ENCODE results near the gene ROR2.
"Not testable (repeated sequence)": the region's sequence is repeated elsewhere in the genome, so short reads cannot be mapped to it uniquely, and the experiment has no call there.

ROR2 gene

GRCh38 chr9:91558395-91558794 is 391.6 kb downstream of the ROR2 start:
- in situ Hi-C loops (cut with HindIII; ENCODE audit: low sequenced_read_pairs) = no loop called here

GRCh38 chr9:91557327-91557726 is 392.7 kb downstream of the ROR2 start:
- in situ Hi-C loops (cut with HindIII; ENCODE audit: low sequenced_read_pairs) = no loop called here

GRCh38 chr9:91555132-91555531 is 394.9 kb downstream of the ROR2 start:
- in situ Hi-C loops (cut with HindIII; ENCODE audit: low sequenced_read_pairs) = no loop called here

- in situ Hi-C loops (cut with HindIII; ENCODE audit: low sequenced_read_pairs) = no loop called here
Measured at GRCh38 chr9:91549177-91549576, 400.9 kb downstream of the ROR2 start.

GRCh38 chr9:91547081-91547480 is 402.9 kb downstream of the ROR2 start:
- in situ Hi-C loops (cut with HindIII; ENCODE audit: low sequenced_read_pairs) = no loop called here

GRCh38 chr9:91546574-91546973 is 403.5 kb downstream of the ROR2 start:
- in situ Hi-C loops (cut with HindIII; ENCODE audit: low sequenced_read_pairs) = no loop called here

GRCh38 chr9:91541734-91542133 is 408.3 kb downstream of the ROR2 start:
- in situ Hi-C loops (cut with HindIII; ENCODE audit: low sequenced_read_pairs) = no loop called here

- in situ Hi-C loops (cut with HindIII; ENCODE audit: low sequenced_read_pairs) = not testable (repeated sequence)
Measured at GRCh38 chr9:91540506-91540905, 409.5 kb downstream of the ROR2 start.

GRCh38 chr9:91536211-91536691 is 413.8 kb downstream of the ROR2 start:
- in situ Hi-C loops (cut with HindIII; ENCODE audit: low sequenced_read_pairs) = no loop called here

GRCh38 chr9:91534374-91534773 is 415.7 kb downstream of the ROR2 start:
- in situ Hi-C loops (cut with HindIII; ENCODE audit: low sequenced_read_pairs) = no loop called here

- in situ Hi-C loops (cut with HindIII; ENCODE audit: low sequenced_read_pairs) = no loop called here
Measured at GRCh38 chr9:91533382-91533781, 416.6 kb downstream of the ROR2 start.

GRCh38 chr9:91532325-91532724 is 417.7 kb downstream of the ROR2 start:
- in situ Hi-C loops (cut with HindIII; ENCODE audit: low sequenced_read_pairs) = no loop called here

- in situ Hi-C loops (cut with HindIII; ENCODE audit: low sequenced_read_pairs) = no loop called here
Measured at GRCh38 chr9:91530829-91531228, 419.2 kb downstream of the ROR2 start.

- in situ Hi-C loops (cut with HindIII; ENCODE audit: low sequenced_read_pairs) = no loop called here
Measured at GRCh38 chr9:91522481-91522880, 427.5 kb downstream of the ROR2 start.

- in situ Hi-C loops (cut with HindIII; ENCODE audit: low sequenced_read_pairs) = no loop called here
Measured at GRCh38 chr9:91519520-91520277, 430.3 kb downstream of the ROR2 start.

- in situ Hi-C loops (cut with HindIII; ENCODE audit: low sequenced_read_pairs) = no loop called here
Measured at GRCh38 chr9:91518462-91518861, 431.6 kb downstream of the ROR2 start.

- in situ Hi-C loops (cut with HindIII; ENCODE audit: low sequenced_read_pairs) = no loop called here
Measured at GRCh38 chr9:91517801-91518200, 432.2 kb downstream of the ROR2 start.

- in situ Hi-C loops (cut with HindIII; ENCODE audit: low sequenced_read_pairs) = not testable (repeated sequence)
Measured at GRCh38 chr9:91517332-91517731, 432.7 kb downstream of the ROR2 start.

GRCh38 chr9:91516777-91517176 is 433.3 kb downstream of the ROR2 start:
- in situ Hi-C loops (cut with HindIII; ENCODE audit: low sequenced_read_pairs) = no loop called here

- in situ Hi-C loops (cut with HindIII; ENCODE audit: low sequenced_read_pairs) = no loop called here
Measured at GRCh38 chr9:91516081-91516480, 433.9 kb downstream of the ROR2 start.

- in situ Hi-C loops (cut with HindIII; ENCODE audit: low sequenced_read_pairs) = no loop called here
Measured at GRCh38 chr9:91515074-91515687, 434.8 kb downstream of the ROR2 start.

All from endothelial cell of hepatic sinusoid (primary cell).